Cardiac fibroblast (primary cell): ENCODE measurements around the gene MICU2.

Source experiments
- DNase-seq, 2 donors: peaks; one replicate each; pipeline versions ENCODE4 v3.0.0 to v3.0.0-alpha.2; 2010; ENCODE audit warnings: low read depth in 2 of 2
- H3K4me3 ChIP-seq, 2 donors: replicated peaks in 1 of 2; 1 replicate in 1 of 2; 2 replicates in 1 of 2; pipeline ENCODE4 v1.5.1; 2011; ENCODE audit warnings: low read depth in 2 of 2, low read length in 2 of 2, mild to moderate bottlenecking in 2 of 2, moderate library complexity in 1 of 2
- TF ChIP-seq, protein P1 (sequence below): IDR thresholded peaks from one replicate; pipeline ENCODE4 v1.5.1; 2011; ENCODE audit warnings: low read depth, mild to moderate bottlenecking, low read length, inconsistent platforms

The MICU2 gene

GRCh38 chr13:21450936-21451335, 153.0 kb downstream of the MICU2 start:
- DNase-seq: no peak
- no peak overlapping the region for H3K4me3 ChIP-seq
- TF ChIP-seq, protein P1, sequence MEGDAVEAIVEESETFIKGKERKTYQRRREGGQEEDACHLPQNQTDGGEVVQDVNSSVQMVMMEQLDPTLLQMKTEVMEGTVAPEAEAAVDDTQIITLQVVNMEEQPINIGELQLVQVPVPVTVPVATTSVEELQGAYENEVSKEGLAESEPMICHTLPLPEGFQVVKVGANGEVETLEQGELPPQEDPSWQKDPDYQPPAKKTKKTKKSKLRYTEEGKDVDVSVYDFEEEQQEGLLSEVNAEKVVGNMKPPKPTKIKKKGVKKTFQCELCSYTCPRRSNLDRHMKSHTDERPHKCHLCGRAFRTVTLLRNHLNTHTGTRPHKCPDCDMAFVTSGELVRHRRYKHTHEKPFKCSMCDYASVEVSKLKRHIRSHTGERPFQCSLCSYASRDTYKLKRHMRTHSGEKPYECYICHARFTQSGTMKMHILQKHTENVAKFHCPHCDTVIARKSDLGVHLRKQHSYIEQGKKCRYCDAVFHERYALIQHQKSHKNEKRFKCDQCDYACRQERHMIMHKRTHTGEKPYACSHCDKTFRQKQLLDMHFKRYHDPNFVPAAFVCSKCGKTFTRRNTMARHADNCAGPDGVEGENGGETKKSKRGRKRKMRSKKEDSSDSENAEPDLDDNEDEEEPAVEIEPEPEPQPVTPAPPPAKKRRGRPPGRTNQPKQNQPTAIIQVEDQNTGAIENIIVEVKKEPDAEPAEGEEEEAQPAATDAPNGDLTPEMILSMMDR: no peak

DNA sequence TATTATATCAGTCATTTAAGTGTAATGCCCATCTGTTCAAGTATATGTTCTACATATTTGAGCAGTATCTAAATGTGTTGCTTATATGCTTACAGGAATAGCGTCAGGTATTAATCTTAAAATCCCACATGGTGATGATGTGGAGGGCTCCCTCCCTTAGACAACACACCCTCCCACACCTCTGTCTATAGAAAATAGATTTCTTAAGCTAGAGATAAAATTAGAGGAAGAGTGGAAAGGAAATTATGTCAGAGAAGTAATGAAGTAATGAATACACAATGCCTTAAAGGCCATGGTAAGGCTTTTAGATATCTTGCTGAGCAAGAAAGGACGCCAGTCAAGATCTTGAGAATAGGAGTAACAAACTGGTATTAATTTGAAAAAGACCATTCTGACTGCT, 157.3 kb downstream of the MICU2 start:
- no peak overlapping the region for H3K4me3 ChIP-seq
- no peak for DNase-seq
- TF ChIP-seq, protein P1: no peak

DNA sequence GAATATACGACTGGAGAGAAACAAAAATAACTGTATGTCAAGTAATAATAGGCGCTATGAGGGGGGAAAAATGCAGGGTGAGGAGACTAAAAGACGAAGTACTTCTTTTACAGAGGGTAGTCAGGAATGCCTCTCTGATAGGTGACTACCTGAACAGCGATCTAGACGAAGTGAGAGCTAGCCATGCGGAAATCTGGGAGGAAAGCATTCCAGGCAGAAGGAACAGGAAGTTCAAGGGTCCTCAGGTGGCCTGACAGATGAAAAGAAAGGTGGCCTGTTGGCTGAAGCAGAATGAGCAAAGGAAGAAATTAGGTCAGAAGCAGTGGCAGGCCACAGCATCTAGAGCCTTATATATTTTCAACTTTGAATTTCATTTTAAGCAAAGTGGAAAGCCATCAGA, 158.2 kb downstream of the MICU2 start:
- no peak overlapping the region for H3K4me3 ChIP-seq
- TF ChIP-seq, protein P1: no peak
- DNase-seq: no peak

DNA sequence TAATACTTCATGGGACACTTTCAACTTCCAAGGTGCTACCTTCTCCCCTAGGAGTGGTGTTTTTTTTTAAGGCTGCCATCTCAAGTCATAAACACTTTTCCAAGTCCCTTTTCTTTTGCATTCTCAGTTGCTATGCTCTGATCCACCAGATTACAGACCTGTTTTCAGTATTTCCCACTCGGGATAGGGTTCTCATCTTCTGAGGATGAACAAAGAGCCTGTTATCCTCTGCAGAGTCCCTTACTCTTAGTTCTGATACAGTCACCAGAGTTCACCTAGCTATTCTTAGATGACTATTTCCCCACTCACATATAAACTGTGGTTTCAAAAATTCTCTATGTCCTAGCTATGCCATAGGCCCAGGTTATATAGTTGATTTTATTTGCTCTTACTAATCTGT, 160.8 kb downstream of the MICU2 start:
- DNase-seq: no peak
- TF ChIP-seq, protein P1: no peak
- H3K4me3 ChIP-seq: no peak overlapping the region
